ENCODE results near the gene ADAMTSL2.

Gene ADAMTSL2

DNA sequence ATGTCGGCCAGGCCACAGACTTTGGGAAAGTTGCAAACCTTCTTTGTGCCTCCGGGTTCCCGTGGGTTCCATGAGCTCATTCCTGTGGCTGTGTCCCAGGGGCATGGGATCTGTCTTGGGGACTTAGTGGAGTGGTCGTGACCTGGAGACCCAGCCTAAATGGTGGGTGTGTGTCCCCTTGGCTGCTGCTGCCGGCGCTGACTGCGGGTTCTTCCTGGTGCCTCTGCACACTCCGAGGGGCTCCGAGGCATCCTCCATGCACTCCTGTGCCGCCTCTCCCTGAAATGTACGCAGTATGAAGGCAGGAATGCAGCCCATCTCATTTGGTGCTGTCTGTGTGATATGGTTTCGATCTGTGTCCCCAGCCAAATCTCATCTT, 34.6 kb upstream of the ADAMTSL2 start:
- no peak for DNase-seq (ENCODE audit: low spot score)

DNA sequence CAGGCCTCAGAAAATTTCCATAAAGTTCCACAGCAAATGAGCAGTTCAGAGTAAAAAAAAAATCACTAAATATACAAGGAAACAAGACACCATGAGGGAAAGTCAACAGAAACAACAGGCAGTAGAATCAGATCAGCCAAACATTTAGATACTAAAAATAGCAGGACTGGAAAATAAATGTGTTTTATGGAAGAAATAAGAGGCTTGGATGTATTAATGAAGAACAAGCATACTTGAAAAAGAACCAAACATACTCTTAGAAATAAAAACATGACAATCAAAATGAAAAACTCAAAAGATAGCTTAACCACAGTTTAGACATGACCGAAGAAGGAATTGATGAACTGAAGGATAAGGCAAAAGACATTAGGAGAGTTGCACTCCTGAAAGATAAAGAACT, 32.4 kb upstream of the ADAMTSL2 start:
- no peak for DNase-seq (ENCODE audit: low spot score)

DNA sequence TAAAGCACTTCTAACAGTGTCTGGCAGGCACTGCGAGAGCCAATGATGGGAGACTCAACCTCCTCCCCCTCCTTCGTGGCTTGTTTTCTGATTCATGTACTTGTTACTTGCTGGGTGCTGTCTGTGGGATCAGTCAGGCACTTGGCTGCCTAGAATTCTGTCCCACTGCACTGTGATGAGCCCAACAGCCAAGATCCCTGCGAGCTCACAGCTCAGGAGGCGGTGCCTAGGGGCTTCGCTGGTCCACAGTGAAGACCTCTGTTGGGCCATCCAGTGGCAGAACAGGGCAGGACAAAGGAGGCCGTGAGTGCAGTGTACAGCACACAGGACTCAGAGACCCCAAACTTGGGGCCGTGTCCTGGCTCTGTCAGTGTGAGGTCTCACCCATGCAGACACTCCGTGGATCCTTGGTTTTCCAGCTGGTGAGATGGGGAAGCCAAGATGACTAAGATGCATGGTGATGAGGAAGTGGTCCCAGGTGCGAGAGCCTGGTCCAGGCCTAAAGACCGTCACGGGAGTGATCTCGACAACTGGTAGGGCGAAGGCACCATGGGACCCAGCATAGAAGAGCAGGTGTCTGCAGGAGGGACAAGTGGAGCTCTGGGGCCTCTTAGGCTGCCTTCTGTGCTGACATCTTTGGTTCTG, 29.2 kb upstream of the ADAMTSL2 start:
- DNase-seq (ENCODE audit: low spot score), result no peak

DNA sequence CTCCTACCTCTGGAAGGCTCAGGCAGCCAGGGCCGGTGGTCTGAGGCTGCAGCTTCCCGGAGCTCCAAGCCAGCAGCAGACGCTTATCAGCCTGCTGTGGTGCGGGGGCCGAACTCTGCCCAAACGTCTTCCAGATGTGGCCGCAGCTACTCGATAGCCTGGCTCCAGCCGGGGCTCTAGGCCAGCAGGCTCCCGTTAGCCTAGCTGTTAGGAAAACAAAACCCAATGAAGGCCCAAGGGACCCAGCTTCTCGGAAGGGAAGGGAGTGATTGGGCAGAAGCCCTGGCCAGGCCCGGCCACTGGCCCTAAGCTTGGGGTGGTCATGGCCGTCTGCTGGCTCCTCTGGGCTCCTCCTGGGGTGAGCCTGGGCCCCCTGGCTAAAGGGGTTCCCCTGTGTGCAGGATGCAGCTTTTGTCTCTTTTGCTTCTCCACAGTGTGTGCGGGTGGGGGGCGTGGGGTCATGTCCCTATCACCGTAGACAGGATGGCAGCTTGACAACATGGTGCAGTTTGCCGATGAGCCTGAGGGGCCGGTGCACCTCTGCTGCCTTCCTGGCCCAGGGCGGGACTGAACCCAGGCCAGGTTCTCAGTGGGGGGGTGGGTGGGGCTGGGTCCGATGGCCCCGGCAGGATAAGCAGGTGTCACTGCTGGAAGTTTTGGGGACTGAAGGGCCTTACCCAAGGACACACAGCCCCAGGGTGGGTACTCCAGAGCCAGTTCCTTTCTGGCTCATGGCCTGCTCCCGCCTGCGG, 28.4 kb upstream of the ADAMTSL2 start:
- no peak for DNase-seq (ENCODE audit: low spot score)

DNA sequence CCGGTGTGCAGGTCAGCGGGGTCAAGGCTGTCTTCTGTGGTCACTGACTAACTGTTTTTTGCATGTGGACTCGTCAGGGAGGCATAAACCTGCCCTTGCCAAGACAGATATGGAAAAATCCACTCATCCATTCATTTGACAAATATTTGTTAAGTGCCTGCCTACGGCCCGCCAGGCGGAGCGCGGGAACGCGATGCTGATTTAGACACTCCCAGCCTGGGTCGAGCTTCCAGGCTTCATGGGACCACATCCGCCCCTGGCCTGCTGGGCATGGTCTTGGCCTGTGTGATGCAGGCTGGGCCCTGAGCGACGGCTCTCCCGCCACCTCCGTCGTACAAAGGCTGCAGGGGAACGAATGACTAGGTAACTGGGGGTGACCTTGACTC, 27.9 kb upstream of the ADAMTSL2 start:
- DNase-seq (ENCODE audit: low spot score), result no peak

DNA sequence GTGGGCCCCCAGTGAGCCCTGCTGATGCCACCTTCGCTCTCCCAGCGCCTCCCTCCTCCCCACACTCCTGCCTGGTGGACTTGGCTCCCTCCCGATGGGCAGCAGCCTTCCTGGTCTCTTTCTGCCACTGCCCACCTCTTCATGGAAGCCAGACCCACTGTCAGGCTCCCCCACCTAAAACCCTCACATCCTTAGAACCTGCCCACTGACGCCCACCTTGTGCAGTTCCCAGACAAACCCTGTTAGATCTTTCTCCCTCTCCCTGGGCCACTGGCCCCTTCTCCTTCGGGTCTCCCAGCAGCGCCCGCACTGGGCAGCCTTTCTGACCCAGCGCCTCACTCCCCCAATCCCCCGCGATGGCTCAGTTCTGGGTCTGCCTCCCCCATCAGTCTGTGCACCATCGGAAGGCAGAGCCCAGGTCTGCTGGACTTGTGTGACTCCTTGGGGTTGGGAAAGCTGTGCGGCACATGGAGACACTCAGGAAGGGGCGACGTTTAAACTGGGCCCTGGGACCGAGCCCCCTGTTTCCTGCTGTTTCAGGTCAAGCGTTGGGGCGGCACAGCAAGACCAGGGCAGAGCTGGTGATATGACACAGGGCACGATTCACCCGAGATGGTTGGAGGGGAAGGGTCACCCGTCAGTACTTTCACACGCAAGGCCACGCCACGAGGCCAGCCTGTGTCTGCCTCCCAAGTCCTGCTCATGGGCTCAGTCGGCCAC, 27.1 kb upstream of the ADAMTSL2 start:
- no peak for DNase-seq (ENCODE audit: low spot score)

DNA sequence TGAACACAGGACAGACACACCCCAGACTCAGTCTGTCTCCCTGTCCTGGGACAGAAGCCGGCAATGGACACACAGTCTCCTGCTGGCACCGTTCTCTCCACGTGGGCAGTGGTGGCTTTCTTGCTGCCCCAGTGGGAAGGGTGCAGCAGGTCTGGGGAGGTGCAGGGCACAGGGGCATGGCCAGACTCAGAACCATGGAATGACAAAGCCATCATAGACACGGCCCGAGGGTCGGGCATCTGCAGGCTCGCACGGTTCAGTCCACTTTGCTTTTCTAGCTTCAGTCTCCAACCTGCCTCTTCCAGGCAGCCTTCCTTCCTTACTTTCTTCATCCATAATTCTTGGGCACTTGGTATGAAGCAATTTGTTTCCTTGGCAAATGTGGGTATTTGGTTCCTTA, 26.5 kb upstream of the ADAMTSL2 start:
- DNase-seq (ENCODE audit: low spot score), result no peak

DNA sequence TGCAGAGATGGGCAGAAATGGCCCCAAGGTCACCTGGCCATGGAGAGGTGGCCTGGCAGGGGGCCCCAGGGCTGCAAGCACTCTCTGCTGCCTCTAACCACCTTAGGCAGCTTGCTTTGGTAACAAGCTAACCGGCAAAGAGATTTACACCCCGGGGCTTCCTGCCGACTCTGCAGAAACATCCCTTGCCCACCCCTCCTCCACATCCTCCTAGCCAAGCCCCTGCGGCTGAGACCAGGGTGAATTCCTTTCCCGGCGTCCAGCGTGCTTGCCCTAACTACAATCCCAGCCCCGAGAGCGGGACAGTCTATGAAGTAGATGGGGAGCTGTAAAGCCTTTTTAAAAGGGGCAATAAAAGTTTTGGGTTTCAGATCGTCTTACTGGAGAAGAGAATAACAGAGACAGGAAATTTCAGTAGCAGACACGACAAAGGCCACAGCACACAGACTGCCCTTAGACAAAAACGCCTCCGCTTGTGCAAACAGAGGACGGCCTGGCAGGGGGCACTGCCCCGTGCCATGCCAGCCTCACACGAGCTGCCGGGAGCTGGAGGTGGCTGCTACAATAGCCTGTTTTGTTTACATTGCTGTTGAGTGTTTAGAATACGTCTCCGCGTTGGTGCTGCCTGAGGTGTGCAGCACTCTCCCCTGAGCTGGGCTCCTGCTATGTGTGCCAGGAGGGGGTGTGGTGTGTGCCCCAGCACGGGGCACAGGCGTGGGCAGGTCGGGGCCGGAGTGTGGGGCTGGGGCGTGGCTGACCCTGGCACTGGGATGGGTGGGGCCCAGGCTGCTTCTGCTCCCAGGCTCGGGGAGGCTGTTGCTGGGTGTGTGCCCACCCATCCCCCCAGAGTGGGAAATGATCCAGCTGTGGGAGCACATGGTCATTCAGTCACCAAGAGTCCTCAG, 25.1 kb upstream of the ADAMTSL2 start:
- DNase-seq (ENCODE audit: low spot score), result peak; percentile 77

DNA sequence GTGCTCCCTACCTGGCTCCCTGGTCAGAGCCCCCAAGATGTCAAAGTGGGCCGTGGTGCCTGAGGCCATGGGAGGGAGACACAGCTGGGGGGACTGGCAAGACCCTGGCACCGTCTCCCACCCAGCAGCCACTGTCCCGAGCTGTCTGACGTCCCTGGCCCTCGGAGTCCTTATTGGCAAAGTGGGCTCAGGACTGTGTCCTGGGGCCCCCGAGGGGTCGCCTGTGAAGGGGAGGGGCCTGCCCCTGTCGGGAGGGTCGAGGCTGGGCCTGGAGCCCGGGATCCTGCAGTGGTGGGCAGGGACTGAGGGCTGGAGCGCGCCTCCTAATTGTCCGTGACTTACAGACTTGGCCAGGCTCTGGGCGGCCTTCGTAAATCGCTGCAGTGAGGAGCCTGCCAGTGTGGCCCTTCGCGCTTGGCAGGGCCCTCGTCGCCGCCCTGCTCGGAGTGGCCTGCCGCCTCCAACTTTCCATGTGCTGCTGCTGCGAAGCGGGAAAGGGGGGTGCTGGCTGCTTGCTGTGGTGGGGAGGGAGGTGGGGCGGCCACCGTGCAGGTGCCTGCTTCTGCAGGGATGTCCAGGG, 23.5 kb upstream of the ADAMTSL2 start:
- DNase-seq (ENCODE audit: low spot score), result no peak

DNA sequence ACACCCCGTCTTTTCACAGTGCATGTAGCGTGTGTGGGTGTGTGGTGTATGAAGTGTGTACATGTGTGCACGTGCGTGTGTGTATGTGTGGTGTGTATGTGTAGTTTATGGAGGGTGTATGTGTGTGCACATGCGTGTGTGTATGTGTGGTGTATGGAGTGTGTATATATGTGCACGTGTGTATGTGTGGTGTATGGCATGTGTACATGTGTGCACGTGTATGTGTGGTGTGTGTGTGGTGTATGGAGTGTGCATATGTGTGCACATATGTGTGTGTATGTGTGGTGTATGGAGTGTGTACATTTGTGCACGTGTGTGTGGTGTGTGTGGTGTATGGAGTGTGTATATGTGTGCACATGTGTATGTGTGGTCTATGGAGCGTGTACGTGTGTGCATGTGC, 22.9 kb upstream of the ADAMTSL2 start:
- DNase-seq (ENCODE audit: low spot score), result no peak

DNA sequence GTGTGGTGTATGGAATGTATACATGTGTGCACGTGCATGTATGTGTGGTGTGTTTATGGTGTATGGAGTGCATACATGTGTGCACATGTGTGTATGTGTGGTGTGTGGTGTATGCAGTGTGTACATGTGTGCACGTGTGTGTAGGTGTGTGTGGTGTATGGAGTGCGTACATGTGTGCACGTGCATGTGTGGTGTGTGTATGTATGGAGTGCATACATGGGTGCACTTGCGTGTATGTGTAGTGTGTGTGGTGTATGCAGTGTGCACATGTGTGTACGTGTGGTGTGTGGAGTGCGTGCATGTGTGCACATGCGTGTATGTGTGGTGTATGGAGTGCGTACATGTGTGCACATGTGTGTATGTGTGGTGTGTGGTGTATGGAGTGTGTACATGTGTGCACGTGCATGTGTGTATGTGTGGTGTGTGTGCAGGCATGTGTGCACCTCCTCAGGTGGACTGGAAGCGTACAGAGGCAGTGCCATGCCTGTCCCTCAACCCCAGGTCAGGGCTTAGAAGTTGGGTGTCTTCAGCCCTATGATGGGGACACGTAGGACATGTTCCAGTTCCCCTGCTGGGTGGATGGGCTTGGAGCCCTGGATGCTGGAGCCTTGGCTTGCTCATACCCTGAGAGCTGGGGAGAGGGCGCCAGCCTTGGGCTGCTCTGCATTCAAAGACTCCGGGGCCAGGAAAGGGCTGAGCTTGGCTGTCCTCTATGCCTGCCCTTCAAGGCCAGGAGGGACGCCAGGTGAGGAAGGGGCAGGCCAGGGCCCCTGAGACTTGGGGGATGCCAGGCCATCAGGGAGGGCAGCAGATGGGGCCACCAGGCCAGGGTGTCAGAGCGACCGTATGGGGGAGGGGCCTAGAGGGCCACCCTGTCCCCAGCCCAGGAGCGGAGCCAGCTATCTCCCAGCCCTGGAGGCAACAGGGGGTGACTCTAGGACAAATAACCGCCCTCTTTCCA, 22.0 kb upstream of the ADAMTSL2 start:
- no peak for DNase-seq (ENCODE audit: low spot score)

DNA sequence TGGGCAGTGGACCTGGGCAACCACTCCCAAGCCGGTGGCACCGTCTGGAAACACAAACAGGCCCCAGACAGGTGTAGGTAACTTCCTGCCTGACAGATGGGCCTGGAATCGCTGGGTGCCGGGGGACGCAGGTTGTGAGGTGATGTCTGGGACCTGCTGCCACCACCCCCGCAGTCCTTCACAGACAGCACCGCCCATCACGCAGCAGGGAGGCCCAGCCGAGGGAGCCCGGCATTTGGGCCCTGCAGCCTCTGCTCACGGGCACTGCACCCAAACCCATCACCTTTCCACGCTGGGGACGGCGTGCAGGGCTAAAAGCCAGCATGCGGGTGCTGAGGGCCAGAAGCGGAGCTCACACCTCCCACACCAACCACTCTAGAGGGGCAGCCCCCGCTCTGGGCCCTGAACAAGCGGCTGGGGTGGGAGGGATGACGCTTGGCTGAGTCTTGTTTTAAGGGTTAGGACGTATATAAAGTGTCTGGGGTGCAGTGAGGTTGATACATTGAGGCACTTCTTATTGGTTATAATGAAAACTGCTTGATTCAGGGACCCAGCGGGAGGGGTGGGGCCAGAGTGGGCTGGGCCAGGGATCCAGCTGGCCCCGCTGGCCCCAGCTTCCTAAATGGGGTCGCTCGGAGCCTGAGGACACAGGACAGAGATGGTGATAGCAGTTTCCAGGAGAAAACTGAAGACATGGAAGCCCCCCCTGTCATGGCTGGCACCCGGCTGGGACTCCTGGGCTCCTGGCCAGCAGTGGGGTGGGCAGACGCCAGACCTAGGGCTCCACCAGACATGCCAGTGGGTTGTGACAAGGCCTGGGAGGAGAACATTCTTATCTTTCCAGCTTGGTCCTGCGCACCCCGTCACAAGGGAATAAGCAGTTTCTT, 21.0 kb upstream of the ADAMTSL2 start:
- no peak for DNase-seq (ENCODE audit: low spot score)

DNA sequence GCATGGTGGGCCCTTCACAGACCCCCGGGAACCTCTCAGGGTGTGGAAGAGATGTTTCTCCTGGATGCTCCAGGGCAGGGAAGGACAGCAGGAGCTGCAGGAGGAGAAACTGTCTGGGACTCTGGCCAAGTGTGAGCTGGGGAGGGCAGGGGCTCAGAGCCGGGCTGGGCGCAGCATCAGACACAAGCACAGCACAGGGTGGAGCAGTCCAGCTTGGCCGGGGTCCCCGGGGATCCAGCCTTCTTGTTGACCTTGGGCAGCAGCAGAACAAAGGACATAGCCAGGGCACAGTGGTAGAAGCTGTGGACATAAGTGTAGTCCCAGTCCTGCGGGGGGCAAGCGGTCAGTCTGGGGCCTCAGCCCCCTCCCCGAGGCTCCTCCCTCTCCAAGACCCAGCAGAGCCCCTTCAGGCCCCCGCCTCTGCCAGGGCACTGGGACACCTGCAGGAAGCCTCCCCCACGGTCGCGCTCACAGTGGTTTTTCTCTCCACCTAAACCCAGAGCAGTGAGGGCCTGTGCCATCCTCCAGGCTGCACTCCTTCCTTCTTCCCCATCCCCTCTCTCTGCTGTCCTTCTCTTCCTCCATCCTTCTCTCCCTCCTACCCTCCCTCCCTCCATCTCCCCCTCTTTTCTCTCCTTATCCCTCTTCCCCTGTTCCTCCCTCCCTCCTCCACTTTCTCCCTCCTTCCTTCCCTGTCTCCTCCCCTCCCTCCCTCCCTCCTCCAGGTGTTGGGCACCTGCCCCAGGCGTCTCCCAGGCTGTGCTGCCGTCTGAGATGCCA, 19.9 kb upstream of the ADAMTSL2 start:
- DNase-seq (ENCODE audit: low spot score), result peak; percentile 83

DNA sequence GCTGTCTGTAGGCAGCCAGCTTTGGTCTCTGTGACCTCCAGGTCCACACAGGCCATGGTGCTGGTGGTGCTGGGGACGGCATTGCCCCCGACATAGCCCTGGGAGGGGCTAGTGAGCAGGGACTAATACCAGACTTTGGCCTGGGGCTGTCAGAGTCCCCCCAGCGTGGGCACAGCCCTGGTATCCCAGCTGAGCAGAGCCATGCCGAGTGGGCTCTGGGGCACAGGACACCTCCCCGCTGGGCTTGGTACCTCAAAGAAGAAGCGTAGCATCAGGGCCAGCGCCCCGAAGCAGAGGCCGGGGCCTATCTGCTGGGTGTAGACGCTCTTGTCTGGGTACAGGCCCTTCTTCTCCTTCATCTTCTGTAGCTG, 19.3 kb upstream of the ADAMTSL2 start:
- no peak for DNase-seq (ENCODE audit: low spot score)

DNA sequence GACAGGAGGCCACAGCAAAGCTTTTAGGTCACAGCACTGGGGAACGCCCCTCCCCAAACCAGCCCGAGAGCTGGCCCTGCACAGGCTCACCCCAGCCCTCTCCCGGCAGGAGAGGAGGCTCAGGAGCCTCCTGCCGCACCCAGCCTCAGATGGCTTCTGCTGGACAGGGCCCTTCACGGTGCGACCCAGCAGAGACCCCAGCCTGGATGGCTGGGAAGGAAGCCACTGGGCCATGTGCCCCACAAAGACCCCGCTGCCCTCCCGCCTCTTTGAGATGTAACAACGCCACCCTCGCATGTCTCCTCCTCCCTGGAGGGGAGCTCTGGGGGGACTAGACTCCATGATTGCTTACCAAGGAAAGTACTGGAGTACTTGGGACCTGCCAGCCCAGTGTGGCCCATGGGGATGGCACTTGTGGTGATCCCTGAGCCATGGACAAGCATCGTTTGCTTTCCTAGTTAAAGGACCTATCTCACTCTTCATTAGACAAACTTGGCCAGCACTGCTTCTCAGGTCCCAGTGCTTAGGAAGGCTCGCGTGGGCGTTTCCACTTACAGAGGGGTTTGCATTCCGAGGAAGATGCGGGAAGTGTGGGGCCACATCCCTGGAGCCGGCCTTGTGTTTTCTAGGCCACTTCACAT, 18.8 kb upstream of the ADAMTSL2 start:
- DNase-seq (ENCODE audit: low spot score), result no peak

DNA sequence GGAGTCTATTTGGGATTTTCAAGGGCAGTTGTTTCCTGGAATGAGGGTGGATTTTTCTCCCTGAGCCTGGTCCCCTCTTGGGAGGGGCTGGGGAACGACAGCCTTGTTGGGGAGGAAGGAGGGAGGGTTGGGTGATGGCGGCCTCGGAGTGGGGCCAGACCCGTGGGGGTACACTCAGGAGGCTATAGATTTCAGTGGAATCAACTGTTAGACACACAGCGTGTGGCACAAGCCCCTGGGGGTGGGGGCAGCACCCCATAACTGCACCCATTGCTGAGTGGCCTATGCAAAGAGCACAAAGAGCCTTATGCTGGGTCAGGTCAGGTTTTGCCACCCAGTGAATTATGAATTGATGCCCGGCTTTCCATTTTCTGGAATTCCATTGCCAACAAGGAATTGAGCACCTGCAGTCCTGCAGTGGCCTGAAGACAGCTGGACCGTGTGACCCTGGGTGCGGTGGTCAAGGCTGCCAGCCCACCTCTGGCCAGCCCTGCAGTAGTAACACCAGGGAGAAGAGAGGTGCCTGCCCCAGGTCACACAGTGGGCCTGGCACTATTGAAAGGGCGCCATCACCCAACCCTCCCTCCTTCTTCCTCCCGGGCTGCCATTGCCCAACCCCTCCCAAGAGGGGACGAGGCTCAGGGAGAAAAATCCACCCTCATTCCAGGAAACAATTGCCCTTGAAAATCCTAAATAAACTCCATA, 18.1 kb upstream of the ADAMTSL2 start:
- DNase-seq (ENCODE audit: low spot score), result no peak

DNA sequence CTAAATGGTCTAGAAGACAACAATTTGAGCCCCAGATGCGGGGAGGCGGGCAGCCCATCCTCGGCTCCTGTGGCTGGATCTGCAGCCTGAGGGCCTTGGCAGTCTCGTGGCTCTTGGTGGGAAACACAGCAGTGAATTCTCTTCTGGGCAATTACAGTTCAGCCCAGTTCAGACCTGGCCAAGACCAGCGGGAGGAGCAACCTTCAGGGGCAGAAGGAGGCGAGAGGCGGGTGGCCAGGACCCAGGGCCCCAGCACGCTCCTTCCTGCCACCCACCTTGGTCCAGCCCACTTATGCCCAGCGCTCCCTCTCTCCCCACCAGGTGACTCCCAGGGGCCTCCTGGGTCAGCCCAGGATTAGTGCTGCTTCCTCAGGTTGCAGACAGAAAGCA, 17.5 kb upstream of the ADAMTSL2 start:
- no peak for DNase-seq (ENCODE audit: low spot score)

DNA sequence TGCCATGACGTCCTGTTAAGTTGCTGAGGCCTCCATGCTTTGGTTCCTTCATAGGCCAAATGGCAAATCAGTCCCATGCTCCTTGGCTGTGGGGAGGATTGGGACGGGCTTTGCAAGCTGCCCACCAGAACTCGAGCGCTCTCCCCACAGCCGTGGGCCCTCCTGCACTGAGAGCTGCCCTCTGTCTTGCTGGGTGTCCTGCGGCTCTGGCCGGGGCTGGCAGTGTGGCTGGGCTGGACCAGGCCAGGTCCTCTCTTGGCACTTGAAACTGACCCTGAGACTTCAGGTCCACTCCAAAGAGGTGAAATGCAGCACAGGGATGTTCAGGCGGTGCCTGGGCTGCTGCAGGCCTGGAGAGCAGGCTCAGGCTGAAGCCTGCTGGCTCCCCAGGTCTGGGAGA, 16.8 kb upstream of the ADAMTSL2 start:
- no peak for DNase-seq (ENCODE audit: low spot score)

Data from globus pallidus (tissue), 1 donor.